ENCODE measurements around the gene CCDC57. TPM values are rescaled to one million over a fixed set of nuclear protein-coding genes. Genes with fewer than 3 reads are reported as not detected.

Gene CCDC57
- total and polyA plus RNA-seq, 2 of the 4 experiments (the other 2 are of a cell fraction) = 7.3 to 31.3 TPM

- no peak for TF ChIP-seq RFX5 (IDR thresholded peaks at IDR 0.05; ENCODE audit: low read depth, low read length)
Measured at GRCh38 chr17:82244413-82245133, 31.9 kb upstream of the CCDC57 start (continued).

GRCh38 chr17:82243648-82244412, 31.2 kb upstream of the CCDC57 start:
- BruUV-seq (replicated peaks) = TSS peak; percentile 64
- H3K9me1 ChIP-seq (ENCODE audit: insufficient read depth, low read length) = peaks cover 5% of the 10 kb centered on the region; the same call in 1 of the 2 replicates
- ChIA-PET CTCF (no interaction called here), POLR2A (ENCODE audit: unreplicated experiment) (interaction anchor here (0.5 kb wide), 1 partner anchor 11 kb away, joined by 3 read pairs; no protein-coding TSS in a partner anchor)
- no peak overlapping the region for H3K18ac ChIP-seq (ENCODE audit: low read depth, low read length)
- dilution Hi-C loops (cut with HindIII; ENCODE audit: low sequenced_read_pairs, unreplicated experiment) = no loop called here
- H3K4me1 ChIP-seq (ENCODE audit: control insufficient read depth, insufficient read depth, low read length) = peaks cover 34% of the 10 kb centered on the region
- H3K4me3 ChIP-seq (ENCODE audit: insufficient read depth, low read depth, low read length) = no peak overlapping the region
- H2BK20ac ChIP-seq (ENCODE audit: low read depth, low read length) = no peak overlapping the region
- no peak overlapping the region for H3K56ac ChIP-seq (ENCODE audit: extremely low read depth, insufficient read depth, low read length)
- in situ Hi-C loops (cut with MboI; ENCODE audit: low sequenced_read_pairs) = no loop called here
- peaks cover 10 to 89% of the 10 kb centered on the region in 2 experiments; a peak in 3 of 4 replicates for H3K79me1 ChIP-seq (ENCODE audit: low read depth in 1 of 2, low read length in 2 of 2)
- no peaks in the 10 kb centered on the region for H3K27me3 ChIP-seq (ENCODE audit: control insufficient read depth, insufficient read depth, low read length)
- H4K8ac ChIP-seq (ENCODE audit: low read depth in 2 of 2, low read length in 2 of 2) = no peak overlapping the region
- H2BK15ac ChIP-seq (ENCODE audit: low read depth, low read length) = no peak overlapping the region
- H3K36me3 ChIP-seq (ENCODE audit: control insufficient read depth, insufficient read depth, low read length) = peaks cover 76% of the 10 kb centered on the region
- DNase-seq (no peak), ATAC-seq (ENCODE audit: low read depth) (no peak)
- H4K5ac ChIP-seq (ENCODE audit: low read depth, low read length) = no peak overlapping the region
- peaks cover 100% of the 10 kb centered on the region for H4K20me1 ChIP-seq (ENCODE audit: insufficient read depth, low read length)
- no peak overlapping the region for H2AK9ac ChIP-seq (replicated peaks; ENCODE audit: low read depth, low read length, poor library complexity)
- no peak overlapping the region for H4K91ac ChIP-seq (ENCODE audit: insufficient read depth, low read depth, low read length)
- H3K4ac ChIP-seq (ENCODE audit: low read depth, low read length) = no peak overlapping the region
- intact Hi-C loops (cut with micrococcal nuclease) = loop anchor here (5.0 kb wide), 3 partner anchors 37 to 168 kb away; no protein-coding TSS in a partner anchor
- no peak overlapping the region for H2AK5ac ChIP-seq (ENCODE audit: low read depth, low read length)
- H3K9me3 ChIP-seq (ENCODE audit: control insufficient read depth, insufficient read depth, low read length) = no peaks in the 10 kb centered on the region
- H3K23ac ChIP-seq (ENCODE audit: low read depth, low read length) = no peak overlapping the region
- no peak overlapping the region for H3K14ac ChIP-seq (replicated peaks; ENCODE audit: low read depth, low read length)
- no peak overlapping the region for H2BK5ac ChIP-seq (ENCODE audit: low read depth, low read length, poor library complexity, severe bottlenecking)
- no peak overlapping the region for H3K27ac ChIP-seq (ENCODE audit: insufficient read depth, low read length)
- H3K4me2 ChIP-seq (ENCODE audit: low read depth, low read length) = no peak overlapping the region
- TF ChIP-seq MAFK (IDR thresholded peaks at IDR 0.05; ENCODE audit: low read depth, low read length) = peak; percentile 41; the same call in 1 of the 2 replicates
- no peak for TF ChIP-seq USF2 (IDR thresholded peaks at IDR 0.05; ENCODE audit: low read depth, low read length)
- 95% methylated on average over 7 of the region's 19 CpGs; no CpG with 5 or more reads in 1 of the 2 experiments for WGBS, 2 experiments (ENCODE audit: extremely low coverage in 2 of 2, insufficient read length in 1 of 2)
- peak overlapping the region; percentile 28 for H2AFZ ChIP-seq (replicated peaks; ENCODE audit: low read length, poor library complexity)
- H3K9ac ChIP-seq (ENCODE audit: low read depth, low read length) = no peak overlapping the region
- no peak overlapping the region for H2BK120ac ChIP-seq (ENCODE audit: low read depth, low read length)

All from IMR-90 (cell line).